Measurements from ENCODE around the gene STK25. TPM values are rescaled to one million over a fixed set of nuclear protein-coding genes. Genes with fewer than 3 reads are reported as not detected.
A peak's percentile ranks its signal among the peaks of the same experiment; 100 is the strongest.

The STK25 gene
- total RNA-seq, 1 donor from 2014 or later, result 158 TPM

GRCh38 chr2:241553512-241553830, 45.1 kb upstream of the STK25 start:
- Mint-ChIP-seq H3K27me3 (ENCODE audit: low read depth) (no peaks in the 10 kb centered on the region), H3K27ac (ENCODE audit: unreplicated experiment) (no peak overlapping the region), H3K4me3 (ENCODE audit: unreplicated experiment) (no peak overlapping the region), H3K4me1 (ENCODE audit: low read depth) (peaks cover 20% of the 10 kb centered on the region), H3K9me3 (ENCODE audit: low read depth) (peaks cover 8% of the 10 kb centered on the region), H3K36me3 (ENCODE audit: low read depth) (peaks cover 2% of the 10 kb centered on the region)
- no peak for DNase-seq (ENCODE audit: low spot score)
- TF ChIP-seq CTCF (IDR thresholded peaks at IDR 0.05), result no peak

- Mint-ChIP-seq H3K36me3 (ENCODE audit: low read depth) (peaks cover 2% of the 10 kb centered on the region), H3K9me3 (ENCODE audit: low read depth) (peaks cover 5% of the 10 kb centered on the region), H3K27me3 (ENCODE audit: low read depth) (no peaks in the 10 kb centered on the region), H3K27ac (ENCODE audit: unreplicated experiment) (no peak overlapping the region), H3K4me1 (ENCODE audit: low read depth) (peaks cover 18% of the 10 kb centered on the region), H3K4me3 (ENCODE audit: unreplicated experiment) (no peak overlapping the region)
- peak; percentile 85 for DNase-seq (ENCODE audit: low spot score)
- TF ChIP-seq CTCF (IDR thresholded peaks at IDR 0.05), result no peak
Observed at GRCh38 chr2:241551998-241552737, 43.8 kb upstream of the STK25 start.

- Mint-ChIP-seq H3K36me3 (ENCODE audit: low read depth) (no peaks in the 10 kb centered on the region), H3K9me3 (ENCODE audit: low read depth) (peaks cover under 1% of the 10 kb centered on the region), H3K4me3 (ENCODE audit: unreplicated experiment) (no peak overlapping the region), H3K27ac (ENCODE audit: unreplicated experiment) (no peak overlapping the region), H3K27me3 (ENCODE audit: low read depth) (no peaks in the 10 kb centered on the region), H3K4me1 (ENCODE audit: low read depth) (peaks cover 18% of the 10 kb centered on the region)
- TF ChIP-seq CTCF (IDR thresholded peaks at IDR 0.05), result no peak
- DNase-seq (ENCODE audit: low spot score), result peak; percentile 46
Observed at GRCh38 chr2:241551599-241551997, 43.2 kb upstream of the STK25 start.

GRCh38 chr2:241550616-241551580, 42.5 kb upstream of the STK25 start:
- TF ChIP-seq CTCF (IDR thresholded peaks at IDR 0.05), result no peak
- Mint-ChIP-seq H3K4me1 (ENCODE audit: low read depth) (peaks cover 18% of the 10 kb centered on the region), H3K36me3 (ENCODE audit: low read depth) (no peaks in the 10 kb centered on the region), H3K4me3 (ENCODE audit: unreplicated experiment) (no peak overlapping the region), H3K9me3 (ENCODE audit: low read depth) (no peaks in the 10 kb centered on the region), H3K27ac (ENCODE audit: unreplicated experiment) (no peak overlapping the region), H3K27me3 (ENCODE audit: low read depth) (no peaks in the 10 kb centered on the region)
- peak; percentile 59 for DNase-seq (ENCODE audit: low spot score)

GRCh38 chr2:241548451-241548835, 40.1 kb upstream of the STK25 start:
- no peak for TF ChIP-seq CTCF (IDR thresholded peaks at IDR 0.05)
- H3K4me3 Mint-ChIP-seq (ENCODE audit: unreplicated experiment), result no peak overlapping the region
- no peaks in the 10 kb centered on the region for H3K36me3 Mint-ChIP-seq (ENCODE audit: low read depth)
- H3K27ac Mint-ChIP-seq (ENCODE audit: unreplicated experiment), result no peak overlapping the region
- H3K9me3 Mint-ChIP-seq (ENCODE audit: low read depth), result no peaks in the 10 kb centered on the region
- no peaks in the 10 kb centered on the region for H3K27me3 Mint-ChIP-seq (ENCODE audit: low read depth)
- peaks cover 22% of the 10 kb centered on the region for H3K4me1 Mint-ChIP-seq (ENCODE audit: low read depth)
- peak; percentile 62 for DNase-seq (ENCODE audit: low spot score)

All from chondrocyte (in vitro differentiated cells).